ENCODE measurements around the gene DNAJB6.

DNAJB6 gene

DNA sequence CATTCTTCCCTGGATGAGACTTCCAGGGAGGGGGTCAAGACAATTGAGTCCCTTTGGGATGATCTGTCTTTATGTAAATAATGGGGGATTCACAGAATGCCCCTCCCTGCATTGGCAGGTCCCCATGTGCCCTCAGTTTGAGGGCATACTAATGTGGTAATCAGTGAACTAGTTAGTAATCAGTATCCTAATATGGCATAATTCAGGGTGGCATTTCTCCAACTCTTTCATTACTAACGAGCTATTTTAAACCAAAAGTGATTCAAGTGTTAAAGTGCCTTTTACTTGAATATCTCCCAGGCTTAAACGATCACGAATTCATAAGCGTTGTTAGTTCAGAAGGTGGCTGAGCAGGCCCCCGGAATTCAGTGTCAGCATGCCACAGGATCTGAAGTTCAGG is 1.6 kb upstream of the DNAJB6 start:
- H3K27ac ChIP-seq (ENCODE audit: low read length): no peak overlapping the region
- ATAC-seq (ENCODE audit: insufficient read depth, low read depth): no peak
- DNase-seq: no peak
- peaks cover 18% of the 10 kb centered on the region for H3K36me3 ChIP-seq (ENCODE audit: insufficient read depth, low read length)
- H3K4me2 ChIP-seq (ENCODE audit: insufficient read depth, low read length): peak overlapping the region; percentile 95; the same call in 1 of the 2 replicates
- peaks cover 29% of the 10 kb centered on the region for H4K20me1 ChIP-seq (ENCODE audit: insufficient read depth, low read length)
- H3K9me3 ChIP-seq (ENCODE audit: insufficient read depth, low read length, severe bottlenecking): no peaks in the 10 kb centered on the region
- no peak overlapping the region for H3K9ac ChIP-seq (ENCODE audit: low read depth, low read length)
- TF ChIP-seq, protein P1, sequence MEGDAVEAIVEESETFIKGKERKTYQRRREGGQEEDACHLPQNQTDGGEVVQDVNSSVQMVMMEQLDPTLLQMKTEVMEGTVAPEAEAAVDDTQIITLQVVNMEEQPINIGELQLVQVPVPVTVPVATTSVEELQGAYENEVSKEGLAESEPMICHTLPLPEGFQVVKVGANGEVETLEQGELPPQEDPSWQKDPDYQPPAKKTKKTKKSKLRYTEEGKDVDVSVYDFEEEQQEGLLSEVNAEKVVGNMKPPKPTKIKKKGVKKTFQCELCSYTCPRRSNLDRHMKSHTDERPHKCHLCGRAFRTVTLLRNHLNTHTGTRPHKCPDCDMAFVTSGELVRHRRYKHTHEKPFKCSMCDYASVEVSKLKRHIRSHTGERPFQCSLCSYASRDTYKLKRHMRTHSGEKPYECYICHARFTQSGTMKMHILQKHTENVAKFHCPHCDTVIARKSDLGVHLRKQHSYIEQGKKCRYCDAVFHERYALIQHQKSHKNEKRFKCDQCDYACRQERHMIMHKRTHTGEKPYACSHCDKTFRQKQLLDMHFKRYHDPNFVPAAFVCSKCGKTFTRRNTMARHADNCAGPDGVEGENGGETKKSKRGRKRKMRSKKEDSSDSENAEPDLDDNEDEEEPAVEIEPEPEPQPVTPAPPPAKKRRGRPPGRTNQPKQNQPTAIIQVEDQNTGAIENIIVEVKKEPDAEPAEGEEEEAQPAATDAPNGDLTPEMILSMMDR (IDR thresholded peaks at IDR 0.05; ENCODE audit: borderline replicate concordance, extremely low read depth, low read length, poor library complexity, severe bottlenecking): no peak
- no peak for TF ChIP-seq EZH2 (IDR thresholded peaks at IDR 0.05; ENCODE audit: borderline replicate concordance, low read depth, low read length, severe bottlenecking)
- H3K27me3 ChIP-seq (ENCODE audit: insufficient read depth, low read length, poor library complexity): no peaks in the 10 kb centered on the region
- H2AFZ ChIP-seq (ENCODE audit: low read depth, low read length): no peak overlapping the region
- peaks cover 39% of the 10 kb centered on the region for H3K79me2 ChIP-seq (ENCODE audit: insufficient read depth, low read length)
- H3K4me3 ChIP-seq (ENCODE audit: low read depth in 1 of 2, low read length in 2 of 2): no peak overlapping the region
- peaks cover 36% of the 10 kb centered on the region for H3K4me1 ChIP-seq (ENCODE audit: insufficient read depth, low read length)

DNA sequence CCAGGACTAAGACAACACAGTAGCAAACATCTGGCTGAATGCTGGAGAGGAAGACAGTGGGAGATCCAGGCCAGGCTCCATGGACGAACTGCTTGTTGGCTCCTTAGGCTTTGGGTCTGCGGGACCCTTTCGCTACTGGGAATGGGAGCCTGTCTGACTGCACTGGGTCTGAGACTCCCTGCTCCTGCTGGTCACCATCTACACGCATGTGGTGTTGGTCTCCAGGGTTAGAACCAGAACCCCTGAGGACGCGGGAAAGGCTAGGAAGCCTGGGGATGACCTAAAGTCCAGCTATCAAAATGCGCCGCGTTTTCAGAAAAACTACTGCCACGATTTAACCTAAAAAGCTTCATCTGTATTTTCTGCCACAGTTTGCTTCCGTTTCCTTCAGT is 817 bp upstream of the DNAJB6 start:
- DNase-seq (no peak), ATAC-seq (ENCODE audit: insufficient read depth, low read depth) (no peak)
- peak overlapping the region; percentile 86 for H2AFZ ChIP-seq (ENCODE audit: low read depth, low read length)
- H3K4me2 ChIP-seq (ENCODE audit: insufficient read depth, low read length): peak overlapping the region; percentile 95
- no peak for TF ChIP-seq EZH2 (IDR thresholded peaks at IDR 0.05; ENCODE audit: borderline replicate concordance, low read depth, low read length, severe bottlenecking)
- TF ChIP-seq, protein P1 (IDR thresholded peaks at IDR 0.05; ENCODE audit: borderline replicate concordance, extremely low read depth, low read length, poor library complexity, severe bottlenecking): no peak
- H3K27me3 ChIP-seq (ENCODE audit: insufficient read depth, low read length, poor library complexity): no peaks in the 10 kb centered on the region
- peak overlapping the region; percentile 79 for H3K27ac ChIP-seq (ENCODE audit: low read length)
- H3K9ac ChIP-seq (ENCODE audit: low read depth, low read length): peak overlapping the region; percentile 88
- H3K79me2 ChIP-seq (ENCODE audit: insufficient read depth, low read length): peaks cover 47% of the 10 kb centered on the region
- peaks cover 22% of the 10 kb centered on the region for H3K36me3 ChIP-seq (ENCODE audit: insufficient read depth, low read length)
- H4K20me1 ChIP-seq (ENCODE audit: insufficient read depth, low read length): peaks cover 36% of the 10 kb centered on the region
- no peaks in the 10 kb centered on the region for H3K9me3 ChIP-seq (ENCODE audit: insufficient read depth, low read length, severe bottlenecking)
- peaks cover 43% of the 10 kb centered on the region for H3K4me1 ChIP-seq (ENCODE audit: insufficient read depth, low read length)
- peak overlapping the region; percentile 91 to 97; a peak in 3 of 4 replicates for H3K4me3 ChIP-seq (ENCODE audit: low read depth in 1 of 2, low read length in 2 of 2)

DNA sequence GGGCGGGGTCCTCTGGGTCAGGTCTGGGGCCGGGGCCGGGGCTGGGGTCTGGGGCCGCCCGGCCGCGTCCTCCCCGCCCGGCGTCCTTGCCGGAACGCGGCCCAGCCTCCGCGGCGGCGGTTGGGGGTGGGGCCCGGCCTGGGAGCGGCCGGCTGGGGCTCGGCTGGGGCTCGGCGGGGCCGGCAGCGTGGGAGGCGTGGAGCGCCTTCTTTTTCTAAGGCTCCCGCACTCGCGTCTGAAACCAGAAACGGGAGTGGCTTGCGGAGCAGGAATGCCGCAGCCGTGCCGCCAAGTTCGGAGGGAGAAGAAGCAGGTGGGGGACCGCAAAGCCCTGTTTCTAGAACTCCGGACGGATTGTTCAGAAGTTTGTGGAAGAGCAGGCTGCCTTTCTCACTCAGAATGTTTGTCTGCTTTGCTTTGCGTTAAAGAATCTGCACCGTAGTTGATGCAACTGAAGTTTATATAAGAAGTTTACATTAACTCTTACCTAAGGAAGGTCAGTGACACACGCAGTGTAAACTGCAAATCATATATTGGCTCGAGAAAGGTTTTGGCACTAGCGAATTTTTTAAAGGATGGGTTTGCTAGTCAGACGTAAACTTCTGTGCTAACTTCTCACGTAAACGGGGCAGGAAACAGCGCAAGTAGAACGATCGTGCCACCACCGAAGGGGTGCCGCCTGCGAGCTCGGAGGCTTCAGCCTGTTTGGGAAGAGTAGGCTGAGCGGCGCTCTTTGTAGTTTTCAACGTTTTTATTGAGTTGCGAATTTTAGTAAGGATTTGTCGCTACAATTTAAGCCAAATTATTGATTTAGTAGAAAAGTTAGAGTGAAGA is 729 bp downstream of the DNAJB6 start:
- peak overlapping the region; percentile 88 for H3K4me2 ChIP-seq (ENCODE audit: insufficient read depth, low read length)
- peak; percentile 67 for DNase-seq
- peaks cover 28% of the 10 kb centered on the region for H3K36me3 ChIP-seq (ENCODE audit: insufficient read depth, low read length)
- H3K79me2 ChIP-seq (ENCODE audit: insufficient read depth, low read length): peaks cover 62% of the 10 kb centered on the region
- peaks cover 52% of the 10 kb centered on the region for H4K20me1 ChIP-seq (ENCODE audit: insufficient read depth, low read length)
- no peaks in the 10 kb centered on the region for H3K9me3 ChIP-seq (ENCODE audit: insufficient read depth, low read length, severe bottlenecking)
- H3K27ac ChIP-seq (ENCODE audit: low read length): peak overlapping the region; percentile 84
- H3K9ac ChIP-seq (ENCODE audit: low read depth, low read length): peak overlapping the region; percentile 88
- H3K4me3 ChIP-seq (ENCODE audit: low read depth in 1 of 2, low read length in 2 of 2): peak overlapping the region; percentile 91 to 97
- peak; percentile 52 for ATAC-seq (ENCODE audit: insufficient read depth, low read depth)
- H3K4me1 ChIP-seq (ENCODE audit: insufficient read depth, low read length): peaks cover 52% of the 10 kb centered on the region
- H2AFZ ChIP-seq (ENCODE audit: low read depth, low read length): peak overlapping the region; percentile 31; the same call in 1 of the 2 replicates
- TF ChIP-seq EZH2 (IDR thresholded peaks at IDR 0.05; ENCODE audit: borderline replicate concordance, low read depth, low read length, severe bottlenecking): no peak
- TF ChIP-seq, protein P1 (IDR thresholded peaks at IDR 0.05; ENCODE audit: borderline replicate concordance, extremely low read depth, low read length, poor library complexity, severe bottlenecking): no peak
- H3K27me3 ChIP-seq (ENCODE audit: insufficient read depth, low read length, poor library complexity): no peaks in the 10 kb centered on the region
